Activated T-helper 1 cell treated with Interleukin-2 at 50 U/mL for 16 hours (primary cell): ENCODE measurements around the gene LPP.

ENCODE experiments used
- DNase-seq: peaks from one replicate; pipeline ENCODE4 v3.0.0-alpha.2; 2020; ENCODE audit warnings: low read depth

LPP gene

GRCh38 chr3:188877381-188877780 lies 723.4 kb downstream of the LPP start:
- DNase-seq, result no peak

- DNase-seq, result no peak
Observed at GRCh38 chr3:188878076-188878475, 724.1 kb downstream of the LPP start.

- no peak for DNase-seq
Observed at GRCh38 chr3:188881954-188882641, 728.1 kb downstream of the LPP start.

GRCh38 chr3:188884299-188885043 lies 730.5 kb downstream of the LPP start:
- no peak for DNase-seq

GRCh38 chr3:188888321-188889053 lies 734.5 kb downstream of the LPP start:
- no peak for DNase-seq

- no peak for DNase-seq
Observed at GRCh38 chr3:188889054-188889491, 735.1 kb downstream of the LPP start.

- no peak for DNase-seq
Observed at GRCh38 chr3:188890572-188891270, 736.8 kb downstream of the LPP start.

GRCh38 chr3:188899881-188900280 lies 745.9 kb downstream of the LPP start:
- no peak for DNase-seq

- DNase-seq, result no peak
Observed at GRCh38 chr3:188900421-188900951, 746.5 kb downstream of the LPP start.

- DNase-seq, result no peak
Observed at GRCh38 chr3:188901126-188901525, 747.2 kb downstream of the LPP start.

- DNase-seq, result no peak
Observed at GRCh38 chr3:188901671-188902287, 747.8 kb downstream of the LPP start.

GRCh38 chr3:188904670-188905069 lies 750.7 kb downstream of the LPP start:
- DNase-seq, result no peak

- DNase-seq, result no peak
Observed at GRCh38 chr3:188905547-188905946, 751.6 kb downstream of the LPP start.

- no peak for DNase-seq
Observed at GRCh38 chr3:188906236-188906635, 752.3 kb downstream of the LPP start.

- DNase-seq, result no peak
Observed at GRCh38 chr3:188908002-188908850, 754.3 kb downstream of the LPP start.

GRCh38 chr3:188911026-188911850 lies 757.3 kb downstream of the LPP start:
- no peak for DNase-seq

- DNase-seq, result no peak
Observed at GRCh38 chr3:188913084-188913483, 759.1 kb downstream of the LPP start.

GRCh38 chr3:188914552-188914951 lies 760.6 kb downstream of the LPP start:
- no peak for DNase-seq

- no peak for DNase-seq
Observed at GRCh38 chr3:188915127-188915526, 761.2 kb downstream of the LPP start.

GRCh38 chr3:188916934-188917401 lies 763.0 kb downstream of the LPP start:
- no peak for DNase-seq
